HEK293T (cell line): ENCODE data around the gene OSBPL7.

Source experiments
- LEF1 ChIP-seq: fragments of 450-650 bp; IDR thresholded peaks from 2 replicates; pipeline ENCODE4 v1.6.1; 2017; ENCODE audit warnings: mild to moderate bottlenecking, borderline replicate concordance
- SP1 ChIP-seq: fragments of 450-650 bp; IDR thresholded peaks from 2 replicates; pipeline ENCODE4 v1.6.1; 2017
- TF ChIP-seq, protein P1 (sequence below): fragments of 450-650 bp; IDR thresholded peaks from 2 replicates; pipeline ENCODE4 v1.6.1; 2016

DNA sequence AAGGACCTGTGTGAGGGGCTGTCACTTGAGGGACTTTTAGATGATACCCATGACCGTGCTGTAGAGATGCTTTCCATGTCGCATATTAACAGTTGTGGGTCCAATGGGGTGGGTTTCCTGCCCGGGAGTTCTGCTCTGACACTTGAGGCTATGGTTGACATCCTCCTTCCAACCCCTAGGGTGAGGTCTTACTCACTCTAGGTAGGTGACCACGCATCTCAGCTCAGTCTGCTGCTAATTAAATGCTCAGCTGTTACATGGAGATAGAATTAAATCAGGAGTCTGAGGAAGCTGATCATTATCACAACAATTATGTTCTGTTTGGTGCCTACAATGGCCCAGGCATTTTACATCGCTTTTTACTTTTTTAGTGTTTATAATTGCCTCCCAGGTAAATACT, 40.2 kb downstream of the OSBPL7 start:
- TF ChIP-seq LEF1 (no peak), SP1 (no peak)
- TF ChIP-seq, protein P1, sequence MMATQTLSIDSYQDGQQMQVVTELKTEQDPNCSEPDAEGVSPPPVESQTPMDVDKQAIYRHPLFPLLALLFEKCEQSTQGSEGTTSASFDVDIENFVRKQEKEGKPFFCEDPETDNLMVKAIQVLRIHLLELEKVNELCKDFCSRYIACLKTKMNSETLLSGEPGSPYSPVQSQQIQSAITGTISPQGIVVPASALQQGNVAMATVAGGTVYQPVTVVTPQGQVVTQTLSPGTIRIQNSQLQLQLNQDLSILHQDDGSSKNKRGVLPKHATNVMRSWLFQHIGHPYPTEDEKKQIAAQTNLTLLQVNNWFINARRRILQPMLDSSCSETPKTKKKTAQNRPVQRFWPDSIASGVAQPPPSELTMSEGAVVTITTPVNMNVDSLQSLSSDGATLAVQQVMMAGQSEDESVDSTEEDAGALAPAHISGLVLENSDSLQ: no peak
